GM13977 (cell line): Measurements from ENCODE around the gene TRIO.

Experiments
- DNase-seq: peaks from one replicate; pipeline ENCODE4 v3.0.0; 2012; ENCODE audit warnings: low spot score
- CTCF ChIP-seq: IDR thresholded peaks from 2 replicates; pipeline ENCODE4 v1.5.1; 2012; ENCODE audit warnings: mild to moderate bottlenecking, control low read depth; ENCODE audit not compliant: insufficient read depth; ENCODE audit errors: extremely low read depth, missing control alignments
- in situ Hi-C: fragments of 300-500 bp; cut with MboI; formaldehyde crosslinking; loops from one replicate; pipeline ENCODE4 v1.12.0; 2022; ENCODE audit warnings: low sequenced_read_pairs, low pct_unique_long_range_greater_than_20kb, mixed read lengths, inconsistent platforms; ENCODE audit not compliant: unreplicated experiment

Gene TRIO

GRCh38 chr5:14136228-14136627, 6.9 kb upstream of the TRIO start:
- in situ Hi-C loops, result no loop called here
- no peak for TF ChIP-seq CTCF
- no peak for DNase-seq

GRCh38 chr5:14138608-14139540, 4.3 kb upstream of the TRIO start:
- no peak for TF ChIP-seq CTCF
- in situ Hi-C loops, result no loop called here
- DNase-seq, result no peak

GRCh38 chr5:14141764-14142163, 1.4 kb upstream of the TRIO start:
- no peak for DNase-seq
- TF ChIP-seq CTCF, result no peak
- in situ Hi-C loops, result no loop called here

- in situ Hi-C loops, result no loop called here
- TF ChIP-seq CTCF, result no peak
- DNase-seq, result no peak
Measured at GRCh38 chr5:14142202-14142826, 828 bp upstream of the TRIO start.

GRCh38 chr5:14143546-14143840, 351 bp downstream of the TRIO start:
- in situ Hi-C loops, result no loop called here
- no peak for TF ChIP-seq CTCF
- DNase-seq, result no peak

GRCh38 chr5:14143841-14144585, 871 bp downstream of the TRIO start:
- no peak for TF ChIP-seq CTCF
- in situ Hi-C loops, result no loop called here
- peak; percentile 71 for DNase-seq
